ENCODE data around the gene BCL11B. TPM values are rescaled to one million over a fixed set of nuclear protein-coding genes. Genes with fewer than 3 reads are reported as not detected.

Gene BCL11B
- total and polyA plus RNA-seq, 2 donors (not counting 1 experiment from before 2014, with no cell fraction given) = 0.33 to 0.42 TPM

DNA sequence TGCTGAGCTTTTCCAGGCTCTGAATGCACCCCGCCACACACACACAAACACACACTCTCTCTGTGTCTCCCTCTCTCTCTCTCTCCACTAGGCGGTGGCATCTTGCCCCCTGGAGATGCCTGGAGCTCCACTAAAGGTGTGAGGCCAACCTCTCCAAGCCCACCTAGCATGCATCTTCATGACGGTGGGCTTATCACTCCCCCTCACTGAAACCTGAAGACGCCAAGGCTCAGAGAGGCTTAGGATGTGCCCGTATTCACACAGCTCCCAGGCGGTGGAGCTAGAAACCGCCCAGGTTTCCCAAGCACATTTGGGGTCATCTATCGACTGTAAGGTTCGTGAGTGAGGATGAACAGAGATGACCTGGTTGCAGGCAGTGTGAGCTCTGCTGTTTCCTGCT is 42.6 kb upstream of the BCL11B start:
- POLR2A ChIA-PET = no interaction called here
- Histone ChIP-seq H4K20me1 (ENCODE audit: control insufficient read depth, insufficient read depth, low read length, poor library complexity, severe bottlenecking) (no peaks in the 10 kb centered on the region), H3K9me3 (ENCODE audit: control extremely low read depth in 1 of 3, control insufficient read depth in 2 of 3, insufficient read depth in 1 of 3, low read length in 2 of 3) (peaks cover 0 to 14% (median 2%) of the 10 kb centered on the region in 3 donors), H3K79me2 (ENCODE audit: control insufficient read depth, insufficient read depth, low read length) (no peaks in the 10 kb centered on the region), H3K4me3 (ENCODE audit: control extremely low read depth in 1 of 5, extremely low read depth in 1 of 5, insufficient read depth in 1 of 5, low read depth in 2 of 5, low read length in 4 of 5) (no peak overlapping the region), H3K4me2 (replicated peaks; ENCODE audit: low read depth, low read length, poor library complexity, severe bottlenecking) (no peak overlapping the region), H3K4me1 (ENCODE audit: control insufficient read depth in 2 of 2, insufficient read depth in 2 of 2, low read length in 2 of 2) (no peaks in the 10 kb centered on the region), H2AFZ (ENCODE audit: insufficient read depth, low read depth, low read length, poor library complexity, severe bottlenecking) (no peak overlapping the region), H3K27ac (ENCODE audit: low read length in 2 of 2) (no peak overlapping the region), H3K36me3 (replicated peaks in 1 of 2; ENCODE audit: control extremely low read depth in 1 of 2, control insufficient read depth in 1 of 2, extremely low read depth in 1 of 2, insufficient read depth in 2 of 2, low read length in 1 of 2) (no peaks in the 10 kb centered on the region), H3K9ac (ENCODE audit: low read length) (no peak overlapping the region), H3K27me3 (replicated peaks in 1 of 4; ENCODE audit: control extremely low read depth in 1 of 4, control insufficient read depth in 3 of 4, insufficient read depth in 4 of 4, low read length in 3 of 4) (peaks cover 0 to 3% (median 0%) of the 10 kb centered on the region in 4 experiments)
- Mint-ChIP-seq H3K4me1 (no peaks in the 10 kb centered on the region), H3K4me3 (no peak overlapping the region), H3K27me3 (peaks cover 4% of the 10 kb centered on the region), H3K27ac (no peak overlapping the region), H3K9me3 (ENCODE audit: insufficient read depth) (peaks cover 3% of the 10 kb centered on the region)
- CTCF ChIA-PET = no interaction called here
- ATAC-seq (ENCODE audit: low read depth) = no peak
- intact Hi-C loops (cut with micrococcal nuclease) = no loop called here
- TF ChIP-seq, protein P1, sequence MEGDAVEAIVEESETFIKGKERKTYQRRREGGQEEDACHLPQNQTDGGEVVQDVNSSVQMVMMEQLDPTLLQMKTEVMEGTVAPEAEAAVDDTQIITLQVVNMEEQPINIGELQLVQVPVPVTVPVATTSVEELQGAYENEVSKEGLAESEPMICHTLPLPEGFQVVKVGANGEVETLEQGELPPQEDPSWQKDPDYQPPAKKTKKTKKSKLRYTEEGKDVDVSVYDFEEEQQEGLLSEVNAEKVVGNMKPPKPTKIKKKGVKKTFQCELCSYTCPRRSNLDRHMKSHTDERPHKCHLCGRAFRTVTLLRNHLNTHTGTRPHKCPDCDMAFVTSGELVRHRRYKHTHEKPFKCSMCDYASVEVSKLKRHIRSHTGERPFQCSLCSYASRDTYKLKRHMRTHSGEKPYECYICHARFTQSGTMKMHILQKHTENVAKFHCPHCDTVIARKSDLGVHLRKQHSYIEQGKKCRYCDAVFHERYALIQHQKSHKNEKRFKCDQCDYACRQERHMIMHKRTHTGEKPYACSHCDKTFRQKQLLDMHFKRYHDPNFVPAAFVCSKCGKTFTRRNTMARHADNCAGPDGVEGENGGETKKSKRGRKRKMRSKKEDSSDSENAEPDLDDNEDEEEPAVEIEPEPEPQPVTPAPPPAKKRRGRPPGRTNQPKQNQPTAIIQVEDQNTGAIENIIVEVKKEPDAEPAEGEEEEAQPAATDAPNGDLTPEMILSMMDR (IDR thresholded peaks at IDR 0.05) = no peak
- no peak for TF ChIP-seq EZH2 (IDR thresholded peaks at IDR 0.05; ENCODE audit: borderline replicate concordance, insufficient read depth, low read depth, low read length, poor library complexity, severe bottlenecking)
- WGBS (ENCODE audit: insufficient coverage) = 84% methylated on average over 9 of the region's 9 CpGs
- no peak for DNase-seq

DNA sequence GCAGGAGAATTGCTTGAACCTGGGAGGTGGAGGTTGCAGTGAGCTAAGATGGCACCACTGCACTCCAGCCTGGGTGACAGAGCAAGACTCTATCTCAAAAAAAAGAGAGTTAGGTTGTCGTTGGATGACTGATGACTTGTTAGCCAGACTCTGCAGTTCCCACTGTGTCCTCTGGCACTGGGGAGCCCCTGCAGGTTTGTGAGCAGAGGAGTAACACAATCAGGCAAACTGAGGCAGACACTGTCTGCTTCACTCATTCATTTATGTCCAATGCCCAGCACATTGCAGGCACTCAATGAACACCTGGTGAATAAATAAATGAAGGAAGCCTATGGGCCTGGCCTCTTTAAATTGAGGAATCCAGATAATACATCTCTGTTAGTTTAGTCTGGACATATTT is 41.2 kb upstream of the BCL11B start:
- TF ChIP-seq, protein P1 (IDR thresholded peaks at IDR 0.05) = no peak
- no peak for TF ChIP-seq EZH2 (IDR thresholded peaks at IDR 0.05; ENCODE audit: borderline replicate concordance, insufficient read depth, low read depth, low read length, poor library complexity, severe bottlenecking)
- DNase-seq = no peak
- POLR2A ChIA-PET = no interaction called here

More for the DNA sequence above, 41.2 kb upstream of the BCL11B start:
- H4K20me1 ChIP-seq (ENCODE audit: control insufficient read depth, insufficient read depth, low read length, poor library complexity, severe bottlenecking) = no peaks in the 10 kb centered on the region
- CTCF ChIA-PET = interaction anchor here (1.3 kb wide), 1 partner anchor 7 kb away, joined by 3 read pairs; no protein-coding TSS in a partner anchor
- 86% methylated on average over 1 of the region's 1 CpG for WGBS (ENCODE audit: insufficient coverage)
- Mint-ChIP-seq H3K9me3 (ENCODE audit: insufficient read depth) (peaks cover 3% of the 10 kb centered on the region), H3K27me3 (peaks cover 4% of the 10 kb centered on the region), H3K4me1 (no peaks in the 10 kb centered on the region), H3K27ac (no peak overlapping the region), H3K4me3 (no peak overlapping the region)
- no peak overlapping the region for H3K4me3 ChIP-seq (ENCODE audit: control extremely low read depth in 1 of 5, extremely low read depth in 1 of 5, insufficient read depth in 1 of 5, low read depth in 2 of 5, low read length in 4 of 5)
- H3K4me2 ChIP-seq (replicated peaks; ENCODE audit: low read depth, low read length, poor library complexity, severe bottlenecking) = no peak overlapping the region
- no peaks in the 10 kb centered on the region for H3K79me2 ChIP-seq (ENCODE audit: control insufficient read depth, insufficient read depth, low read length)
- H3K9me3 ChIP-seq (ENCODE audit: control extremely low read depth in 1 of 3, control insufficient read depth in 2 of 3, insufficient read depth in 1 of 3, low read length in 2 of 3) = peaks cover 0 to 14% (median 2%) of the 10 kb centered on the region in 3 donors
- no peak overlapping the region for H3K9ac ChIP-seq (ENCODE audit: low read length)
- no peak overlapping the region for H2AFZ ChIP-seq (ENCODE audit: insufficient read depth, low read depth, low read length, poor library complexity, severe bottlenecking)
- no peak overlapping the region for H3K27ac ChIP-seq (ENCODE audit: low read length in 2 of 2)
- peaks cover 0 to 3% (median 0%) of the 10 kb centered on the region in 4 experiments for H3K27me3 ChIP-seq (replicated peaks in 1 of 4; ENCODE audit: control extremely low read depth in 1 of 4, control insufficient read depth in 3 of 4, insufficient read depth in 4 of 4, low read length in 3 of 4)
- H3K4me1 ChIP-seq (ENCODE audit: control insufficient read depth in 2 of 2, insufficient read depth in 2 of 2, low read length in 2 of 2) = no peaks in the 10 kb centered on the region
- intact Hi-C loops (cut with micrococcal nuclease) = no loop called here
- ATAC-seq (ENCODE audit: low read depth) = no peak
- no peaks in the 10 kb centered on the region for H3K36me3 ChIP-seq (replicated peaks in 1 of 2; ENCODE audit: control extremely low read depth in 1 of 2, control insufficient read depth in 1 of 2, extremely low read depth in 1 of 2, insufficient read depth in 2 of 2, low read length in 1 of 2)
